AG04450 (cell line): ENCODE data around the gene CCDC200. TPM values are rescaled to one million over a fixed set of nuclear protein-coding genes. Genes with fewer than 3 reads are reported as not detected.

Experiments used
- CTCF ChIA-PET: fragments of 300-600, 350-600 bp; formaldehyde crosslinking; extraction: SDS; loops from one replicate; lab custom pipeline; 2022; ENCODE audit warnings: antibody characterized with exemption, inconsistent platforms; lab: Charles Lee
- POLR2A ChIA-PET: fragments of 350-600 bp; formaldehyde crosslinking; extraction: SDS; loops from one replicate; lab custom pipeline; 2021; ENCODE audit warnings: antibody characterized with exemption, inconsistent platforms; lab: Yijun Ruan, JAX
- DNase-seq: peaks from one replicate; pipeline ENCODE4 v3.0.0-alpha.2; 2011; ENCODE audit warnings: low read depth, low spot score
- H3K27ac ChIP-seq: one replicate; pipeline ENCODE4 v1.5.1; 2012; ENCODE audit warnings: low read depth, low read length, control low read depth
- H3K27me3 ChIP-seq: one replicate; pipeline ENCODE4 v1.6.0; 2012; ENCODE audit warnings: low read length; ENCODE audit not compliant: control insufficient read depth, insufficient read depth
- H3K4me3 ChIP-seq: 2 replicates; pipeline ENCODE4 v1.5.1; 2011; ENCODE audit warnings: mild to moderate bottlenecking, low read depth, low read length, control low read depth
- H3K9me3 ChIP-seq: 2 replicates; pipeline ENCODE4 v1.5.1; 2012; ENCODE audit warnings: low read length; ENCODE audit not compliant: control insufficient read depth, insufficient read depth
- CTCF ChIP-seq: IDR thresholded peaks from 2 replicates; pipeline ENCODE4 v1.5.1; 2011; ENCODE audit warnings: low read depth, low read length, control low read depth, inconsistent platforms
- polyA plus RNA-seq: library from polyadenylated mRNA; depleted of rRNA; stranded (reverse); fragments of >200 nt; gene quantifications from 2 replicates; pipeline ENCODE4 v1.2.3, GENCODE V29; 2011

CCDC200 gene
- polyA plus RNA-seq, 1 experiment: not detected

- ChIA-PET POLR2A (interaction anchor here (0.7 to 1.5 kb wide), 3 partner anchors 87 to 97 kb away, joined by 3 to 10 read pairs (median 3); no protein-coding TSS in a partner anchor), CTCF (interaction anchor here (1.1 kb wide), 1 partner anchor 177 kb away, joined by 3 read pairs; no protein-coding TSS in a partner anchor)
- H3K4me3 ChIP-seq: no peak overlapping the region
- DNase-seq: no peak
- no peak for TF ChIP-seq CTCF
- no peak overlapping the region for H3K27ac ChIP-seq
- H3K27me3 ChIP-seq: no peaks in the 10 kb centered on the region
- H3K9me3 ChIP-seq: no peaks in the 10 kb centered on the region
Observed at GRCh38 chr17:43219001-43219400, 9.4 kb downstream of the CCDC200 start.

GRCh38 chr17:43217614-43218087 is 10.8 kb downstream of the CCDC200 start:
- POLR2A ChIA-PET: interaction anchor here (1.1 kb wide), 1 partner anchor 98 kb away, joined by 4 read pairs; no protein-coding TSS in a partner anchor
- no peak for TF ChIP-seq CTCF

GRCh38 chr17:43216762-43217613 is 11.4 kb downstream of the CCDC200 start:
- Histone ChIP-seq H3K27me3 (no peaks in the 10 kb centered on the region), H3K27ac (no peak overlapping the region), H3K4me3 (no peak overlapping the region), H3K9me3 (no peaks in the 10 kb centered on the region)
- no peak for DNase-seq
- POLR2A ChIA-PET: no interaction called here
- TF ChIP-seq CTCF: no peak
- CTCF ChIA-PET: no interaction called here

More at GRCh38 chr17:43217614-43218087, 10.8 kb downstream of the CCDC200 start:
- Histone ChIP-seq H3K27me3 (no peaks in the 10 kb centered on the region), H3K4me3 (no peak overlapping the region), H3K9me3 (no peaks in the 10 kb centered on the region), H3K27ac (no peak overlapping the region)
- no peak for DNase-seq
- CTCF ChIA-PET: no interaction called here

- DNase-seq: no peak
- no peak for TF ChIP-seq CTCF
- no peaks in the 10 kb centered on the region for H3K9me3 ChIP-seq
- H3K4me3 ChIP-seq: no peak overlapping the region
- CTCF ChIA-PET: no interaction called here
- POLR2A ChIA-PET: no interaction called here
- H3K27me3 ChIP-seq: no peaks in the 10 kb centered on the region
- H3K27ac ChIP-seq: no peak overlapping the region
Observed at GRCh38 chr17:43216369-43216761, 12.1 kb downstream of the CCDC200 start.

- DNase-seq: no peak
- H3K27ac ChIP-seq: no peak overlapping the region
- TF ChIP-seq CTCF: no peak
- no peak overlapping the region for H3K4me3 ChIP-seq
- CTCF ChIA-PET: no interaction called here
- H3K27me3 ChIP-seq: no peaks in the 10 kb centered on the region
- no peaks in the 10 kb centered on the region for H3K9me3 ChIP-seq
- POLR2A ChIA-PET: no interaction called here
Observed at GRCh38 chr17:43215341-43215740, 13.1 kb downstream of the CCDC200 start.
